GM12878 (cell line): Measurements from ENCODE around the gene SPHK1. TPM values are rescaled to one million over a fixed set of nuclear protein-coding genes. Genes with fewer than 3 reads are reported as not detected.

Source experiments
- ATAC-seq: fragments of 200-7000 bp; cut with Tn5 transposase; 3 replicates; pipeline ENCODE4 v1.9.1; 2020; ENCODE audit warnings: mild to moderate bottlenecking, moderate library complexity
- BruUV-seq: library from RNA; stranded (reverse); fragments of 400-500 nt; replicated peaks from 2 replicates; lab custom pipeline; 2021; lab: Mats Ljungman, UMichigan
- CTCF ChIA-PET: fragments of 300-600 bp; sonication (Branson Sonifier 250); formaldehyde crosslinking; extraction: SDS; loops from one replicate; lab custom pipeline; 2021; ENCODE audit warnings: inconsistent platforms; lab: Yijun Ruan, JAX
- POLR2A ChIA-PET: fragments of 350-600 bp; formaldehyde crosslinking; extraction: SDS; loops from one replicate; lab custom pipeline; 2021; ENCODE audit warnings: inconsistent platforms; lab: Charles Lee
- RAD21 ChIA-PET: fragments of 300-600 bp; sonication (Branson Sonifier 250); formaldehyde crosslinking; loops from one replicate; lab custom pipeline; 2023; ENCODE audit warnings: antibody characterized with exemption; ENCODE audit not compliant: unreplicated experiment; lab: Charles Lee
- SMC1A ChIA-PET: fragments of 300-600 bp; sonication (Branson Sonifier 250); formaldehyde crosslinking; loops from one replicate; lab custom pipeline; 2023; ENCODE audit not compliant: unreplicated experiment, uncharacterized antibody; lab: Charles Lee
- DNase-seq: peaks from one replicate; pipeline ENCODE4 v3.0.0-alpha.2; 2011; ENCODE audit warnings: low read depth, low spot score
- FAIRE-seq: peaks from 3 replicates; lab custom pipeline; 2011; peaks lifted over from hg19 to GRCh38; lab: Jason Lieb, UNC
- H2AFZ ChIP-seq: 2 replicates; pipeline ENCODE4 v1.6.0; 2011; ENCODE audit warnings: low read depth, low read length, control low read depth; ENCODE audit not compliant: control insufficient read depth
- H3K27ac ChIP-seq: 2 replicates; pipeline ENCODE4 v1.5.1; 2011; ENCODE audit warnings: control low read depth; ENCODE audit not compliant: control insufficient read depth, insufficient read depth
- H3K27me3 ChIP-seq, 2 experiments: replicated peaks in 1 of 2; 2 replicates each; pipeline versions ENCODE4 v1.6.0 to v1.6.1; 2011; ENCODE audit warnings: low read length in 1 of 2; ENCODE audit not compliant: control insufficient read depth in 2 of 2, insufficient read depth in 2 of 2
- H3K36me3 ChIP-seq, 2 experiments: 2 replicates each; pipeline ENCODE4 v1.5.1; 2011; ENCODE audit warnings: low read length in 1 of 2; ENCODE audit not compliant: control insufficient read depth in 2 of 2, insufficient read depth in 2 of 2
- H3K4me1 ChIP-seq: 2 replicates; pipeline ENCODE4 v1.6.1; 2011; ENCODE audit warnings: mild to moderate bottlenecking, low read length, moderate library complexity, mixed read lengths; ENCODE audit not compliant: control insufficient read depth, insufficient read depth
- H3K4me2 ChIP-seq: 2 replicates; pipeline ENCODE4 v1.6.0; 2011; ENCODE audit warnings: control low read depth; ENCODE audit not compliant: control insufficient read depth, insufficient read depth
- H3K4me3 ChIP-seq: fragments of 200-600 bp; sonication (generic); 2 replicates; pipeline ENCODE4 v1.5.1; 2016
- H3K79me2 ChIP-seq: 2 replicates; pipeline ENCODE4 v1.6.0; 2011; ENCODE audit warnings: low read length; ENCODE audit not compliant: control insufficient read depth, insufficient read depth
- H3K9ac ChIP-seq: 2 replicates; pipeline ENCODE4 v1.8.0; 2011; ENCODE audit warnings: low read length, control low read depth, mixed read lengths; ENCODE audit not compliant: control insufficient read depth, insufficient read depth
- H3K9me3 ChIP-seq: replicated peaks from 3 replicates; pipeline ENCODE4 v1.5.1; 2011; ENCODE audit warnings: mild to moderate bottlenecking, low read length; ENCODE audit not compliant: control insufficient read depth, insufficient read depth
- H4K20me1 ChIP-seq: 2 replicates; pipeline ENCODE4 v1.6.0; 2011; ENCODE audit not compliant: control insufficient read depth, insufficient read depth
- BHLHE40 ChIP-seq, 2 experiments: fragments of 450-650 bp in 1 of 2; IDR thresholded peaks; 2 replicates each; pipeline ENCODE4 v1.6.1; 2011 to 2017; ENCODE audit warnings: low read depth in 2 of 2, borderline replicate concordance in 1 of 2, improper control_type of control experiment in 1 of 2, low read length in 1 of 2, mild to moderate bottlenecking in 1 of 2
- CREM ChIP-seq: IDR thresholded peaks from 2 replicates; pipeline ENCODE4 v1.6.1; 2014; ENCODE audit warnings: antibody characterized with exemption, low read depth
- E4F1 ChIP-seq: fragments of 450-650 bp; IDR thresholded peaks from 2 replicates; pipeline ENCODE4 v1.6.1; 2018; ENCODE audit warnings: borderline replicate concordance, mild to moderate bottlenecking; ENCODE audit not compliant: partially characterized antibody
- KDM1A ChIP-seq: fragments of 200-600 bp; sonication (generic); IDR thresholded peaks from 2 replicates; pipeline ENCODE4 v1.6.1; 2016; ENCODE audit warnings: borderline replicate concordance
- NR2C1 ChIP-seq: fragments of 450-650 bp; IDR thresholded peaks from 2 replicates; pipeline ENCODE4 v1.6.1; 2017; ENCODE audit warnings: antibody characterized with exemption, mild to moderate bottlenecking, moderate library complexity
- NR2C2 ChIP-seq: IDR thresholded peaks from 2 replicates; pipeline ENCODE4 v1.6.1; 2011; ENCODE audit warnings: borderline replicate concordance, low read depth; ENCODE audit not compliant: control insufficient read depth, insufficient read length
- RAD21 ChIP-seq: IDR thresholded peaks from 2 replicates; pipeline ENCODE4 v1.6.1; 2011; ENCODE audit warnings: mild to moderate bottlenecking, low read depth, low read length, moderate library complexity; ENCODE audit not compliant: insufficient read depth
- TCF12 ChIP-seq: IDR thresholded peaks from 2 replicates; pipeline ENCODE4 v1.6.1; 2011; ENCODE audit warnings: low read depth, mild to moderate bottlenecking, low read length
- USF1 ChIP-seq: IDR thresholded peaks from 2 replicates; pipeline ENCODE4 v1.6.1; 2011; ENCODE audit warnings: borderline replicate concordance, low read depth, mild to moderate bottlenecking, moderate library complexity, mixed read lengths, low read length; ENCODE audit not compliant: insufficient read depth; ENCODE audit errors: extremely low read length
- WGBS: methylation state at CpG from one replicate; pipeline ENCODE4 v1.1.6; 2016; ENCODE audit warnings: low lambda C conversion rate; ENCODE audit not compliant: insufficient replicate concordance, insufficient coverage; ENCODE audit errors: missing lambda C conversion rate; 5-methylcytosine and 5-hydroxymethylcytosine counted together
- in situ Hi-C: fragments of 300-500 bp; cut with MboI; formaldehyde crosslinking; loops from 9 replicates; pipeline ENCODE4 v1.14.3; 2018; ENCODE audit warnings: mixed read lengths
- intact Hi-C: fragments of 100-400 bp; cut with micrococcal nuclease; formaldehyde crosslinking; loops from one replicate; pipeline ENCODE4 v1.14.2; 2022; ENCODE audit not compliant: unreplicated experiment
- polyA plus RNA-seq, 11 experiments: library from polyadenylated mRNA; depleted of rRNA in 4 of 11; unstranded in 6 of 11; stranded (reverse) in 5 of 11; fragments of >200 nt; fragmentation: Nextera tagmentation in 4 of 11; fragmentation: Illumina TruSeq in 1 of 11; extraction: Ambion mirVana in 4 of 11; extraction: Trizol in 1 of 11; gene quantifications; 1 replicate in 1 of 11; 2 replicates in 10 of 11; pipeline versions ENCODE4 v1.2.1 to v1.2.3, GENCODE V29; 2011 to 2016; ENCODE audit warnings: inconsistent platforms in 2 of 11, missing spikeins in 2 of 11, low read depth in 1 of 11
- total RNA-seq, 4 experiments: library from RNA; depleted of rRNA in 3 of 4; stranded (reverse); fragments of >200 nt in 3 of 4; fragmentation: Illumina TruSeq in 1 of 4; extraction: Trizol in 1 of 4; gene quantifications; 2 replicates each; pipeline versions ENCODE4 v1.2.1 to v1.2.3, GENCODE V29; 2013 to 2021

The SPHK1 gene
- total and polyA plus RNA-seq, 10 of the 15 experiments (the other 5 are each of a cell fraction or from before 2014, with no cell fraction given), result 0.09 to 1.1 (median 0.36) TPM; not detected in 2

GRCh38 chr17:76402711-76403110 is 18.3 kb downstream of the SPHK1 start (continued):
- no peak for TF ChIP-seq USF1

GRCh38 chr17:76404256-76404655 is 19.8 kb downstream of the SPHK1 start:
- BruUV-seq, result no TSS peak
- Histone ChIP-seq H3K9ac (no peak overlapping the region), H3K4me3 (no peak overlapping the region), H3K9me3 (no peaks in the 10 kb centered on the region), H4K20me1 (peaks cover 2% of the 10 kb centered on the region; the same call in 1 of the 2 replicates), H2AFZ (no peak overlapping the region), H3K27ac (no peak overlapping the region), H3K79me2 (peaks cover 6% of the 10 kb centered on the region), H3K36me3 (peaks cover 13 to 31% of the 10 kb centered on the region in 2 experiments), H3K27me3 (no peaks in the 10 kb centered on the region), H3K4me2 (no peak overlapping the region), H3K4me1 (peaks cover 20% of the 10 kb centered on the region)
- no peak for ATAC-seq
- POLR2A ChIA-PET, result no interaction called here
- CTCF ChIA-PET, result interaction anchor here (1.0 to 9.8 kb wide), 3 partner anchors 42 to 99 kb away, joined by 3 to 142 read pairs (median 3); no protein-coding TSS in a partner anchor
- intact Hi-C loops (no loop called here), in situ Hi-C loops (no loop called here)
- RAD21 ChIA-PET, result no interaction called here
- 88% methylated on average over 6 of the region's 6 CpGs for WGBS
- SMC1A ChIA-PET, result interaction anchor here (1.2 kb wide), 1 partner anchor 103 kb away, joined by 3 read pairs; no protein-coding TSS in a partner anchor
- DNase-seq, result no peak
- FAIRE-seq, result no peak
- TF ChIP-seq E4F1, result no peak
- no peak for TF ChIP-seq BHLHE40 (IDR thresholded peaks at IDR 0.05; ENCODE audit: borderline replicate concordance in 1 of 2, low read depth in 2 of 2, low read length in 1 of 2)
- TF ChIP-seq KDM1A, result no peak
- no peak for TF ChIP-seq CREM
- no peak for TF ChIP-seq RAD21
- no peak for TF ChIP-seq NR2C1
- TF ChIP-seq TCF12, result no peak
- TF ChIP-seq NR2C2, result no peak
